ENCODE measurements around the gene RAI1.
A peak's percentile ranks its signal among the peaks of the same experiment; 100 is the strongest.

DNA sequence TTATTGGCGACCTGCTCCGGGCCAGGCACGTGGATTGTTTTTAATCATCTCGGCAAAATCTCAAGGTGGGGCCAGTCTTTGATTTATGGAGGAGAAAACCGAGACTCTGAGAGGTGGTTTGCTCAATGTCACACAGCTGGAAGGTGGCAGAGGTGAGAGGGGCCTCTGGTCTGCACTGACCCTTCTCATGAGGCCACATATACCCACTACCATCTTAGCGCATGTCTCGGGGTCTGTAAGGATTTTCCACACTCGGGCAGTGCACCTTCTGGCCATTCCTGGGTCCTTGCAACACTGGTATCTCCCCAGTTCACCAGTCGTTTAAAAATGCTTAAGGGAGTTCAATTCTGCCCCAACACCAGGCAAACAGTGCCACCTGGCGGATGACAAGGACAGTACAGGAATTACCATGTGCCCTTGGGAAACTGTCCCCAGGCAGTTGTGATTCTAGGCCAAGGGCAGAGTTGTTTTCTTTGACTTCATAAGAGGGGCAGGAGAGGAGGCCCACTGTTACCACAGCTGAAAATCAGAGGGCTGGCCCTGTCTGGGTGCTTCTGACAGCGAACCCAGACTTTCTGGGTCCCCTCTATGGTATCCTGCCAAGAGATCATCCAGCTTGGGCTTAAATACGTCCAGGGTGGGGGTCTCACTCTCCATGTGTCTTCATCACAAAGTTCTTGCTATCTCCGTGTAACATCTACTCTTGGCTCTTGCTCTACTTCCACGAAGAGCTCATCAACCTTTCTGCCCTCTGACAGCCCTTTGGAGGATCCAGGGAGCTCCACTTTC lies 39.4 kb upstream of the RAI1 start:
- TF ChIP-seq, protein P1, sequence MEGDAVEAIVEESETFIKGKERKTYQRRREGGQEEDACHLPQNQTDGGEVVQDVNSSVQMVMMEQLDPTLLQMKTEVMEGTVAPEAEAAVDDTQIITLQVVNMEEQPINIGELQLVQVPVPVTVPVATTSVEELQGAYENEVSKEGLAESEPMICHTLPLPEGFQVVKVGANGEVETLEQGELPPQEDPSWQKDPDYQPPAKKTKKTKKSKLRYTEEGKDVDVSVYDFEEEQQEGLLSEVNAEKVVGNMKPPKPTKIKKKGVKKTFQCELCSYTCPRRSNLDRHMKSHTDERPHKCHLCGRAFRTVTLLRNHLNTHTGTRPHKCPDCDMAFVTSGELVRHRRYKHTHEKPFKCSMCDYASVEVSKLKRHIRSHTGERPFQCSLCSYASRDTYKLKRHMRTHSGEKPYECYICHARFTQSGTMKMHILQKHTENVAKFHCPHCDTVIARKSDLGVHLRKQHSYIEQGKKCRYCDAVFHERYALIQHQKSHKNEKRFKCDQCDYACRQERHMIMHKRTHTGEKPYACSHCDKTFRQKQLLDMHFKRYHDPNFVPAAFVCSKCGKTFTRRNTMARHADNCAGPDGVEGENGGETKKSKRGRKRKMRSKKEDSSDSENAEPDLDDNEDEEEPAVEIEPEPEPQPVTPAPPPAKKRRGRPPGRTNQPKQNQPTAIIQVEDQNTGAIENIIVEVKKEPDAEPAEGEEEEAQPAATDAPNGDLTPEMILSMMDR (IDR thresholded peaks at IDR 0.05) = peak; percentile 89 to 94 (median 92)
- TF ChIP-seq POLR2A (IDR thresholded peaks at IDR 0.05) = no peak

Measured in esophagus squamous epithelium (tissue), 4 donors.